Upper lobe of left lung (tissue), 4 donors: ENCODE measurements around the gene ABCA13.

ENCODE experiments used
- EP300 ChIP-seq, 4 donors: sonication (generic); formaldehyde crosslinking; IDR thresholded peaks; one replicate each; pipeline ENCODE4 v1.5.1; 2017; ENCODE audit warnings: antibody characterized with exemption in 4 of 4, control low read depth in 2 of 4
- POLR2A ChIP-seq, 4 donors: fragments of 450-650 bp; IDR thresholded peaks; one replicate each; pipeline ENCODE4 v1.5.1; 2016 to 2017; ENCODE audit warnings: antibody characterized with exemption in 4 of 4, mild to moderate bottlenecking in 2 of 4
- TF ChIP-seq, protein P1 (sequence below), 6 experiments: fragments of 450-650 bp in 4 of 6; fragments of 200-600 bp in 2 of 6; sonication (generic) in 2 of 6; IDR thresholded peaks; one replicate each; pipeline ENCODE4 v1.5.1; 2016 to 2019; ENCODE audit warnings: antibody characterized with exemption in 6 of 6

DNA sequence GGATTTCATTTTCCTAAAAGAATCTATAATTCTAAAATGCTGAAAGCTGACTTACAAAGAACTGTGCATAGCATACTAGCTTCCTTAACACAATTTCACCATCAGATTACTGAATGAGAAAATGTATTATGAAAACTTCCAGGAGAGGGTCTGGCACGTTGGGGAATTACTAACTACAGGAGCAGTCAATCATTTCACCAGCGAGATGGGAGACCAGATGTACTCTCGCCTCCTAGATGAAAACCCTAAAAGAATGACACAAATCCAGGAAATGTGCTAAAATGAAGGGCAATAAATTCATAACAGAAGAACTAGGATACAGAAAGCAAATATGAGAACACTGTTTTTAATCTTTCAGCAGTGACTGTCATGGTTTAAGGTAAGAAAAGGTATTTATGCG is 330.8 kb downstream of the ABCA13 start:
- TF ChIP-seq, protein P1, sequence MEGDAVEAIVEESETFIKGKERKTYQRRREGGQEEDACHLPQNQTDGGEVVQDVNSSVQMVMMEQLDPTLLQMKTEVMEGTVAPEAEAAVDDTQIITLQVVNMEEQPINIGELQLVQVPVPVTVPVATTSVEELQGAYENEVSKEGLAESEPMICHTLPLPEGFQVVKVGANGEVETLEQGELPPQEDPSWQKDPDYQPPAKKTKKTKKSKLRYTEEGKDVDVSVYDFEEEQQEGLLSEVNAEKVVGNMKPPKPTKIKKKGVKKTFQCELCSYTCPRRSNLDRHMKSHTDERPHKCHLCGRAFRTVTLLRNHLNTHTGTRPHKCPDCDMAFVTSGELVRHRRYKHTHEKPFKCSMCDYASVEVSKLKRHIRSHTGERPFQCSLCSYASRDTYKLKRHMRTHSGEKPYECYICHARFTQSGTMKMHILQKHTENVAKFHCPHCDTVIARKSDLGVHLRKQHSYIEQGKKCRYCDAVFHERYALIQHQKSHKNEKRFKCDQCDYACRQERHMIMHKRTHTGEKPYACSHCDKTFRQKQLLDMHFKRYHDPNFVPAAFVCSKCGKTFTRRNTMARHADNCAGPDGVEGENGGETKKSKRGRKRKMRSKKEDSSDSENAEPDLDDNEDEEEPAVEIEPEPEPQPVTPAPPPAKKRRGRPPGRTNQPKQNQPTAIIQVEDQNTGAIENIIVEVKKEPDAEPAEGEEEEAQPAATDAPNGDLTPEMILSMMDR (IDR thresholded peaks at IDR 0.05), result no peak
- TF ChIP-seq EP300 (IDR thresholded peaks at IDR 0.05) (no peak), POLR2A (IDR thresholded peaks at IDR 0.05) (no peak)
